Mononuclear cell (primary cell): Measurements from ENCODE around the gene TTC5. TPM values are rescaled to one million over a fixed set of nuclear protein-coding genes. Genes with fewer than 3 reads are reported as not detected.
"Not testable (repeated sequence)": the region's sequence is repeated elsewhere in the genome, so short reads cannot be mapped to it uniquely, and the experiment has no call there.

Experiments used
- H3K27me3 ChIP-seq: 2 replicates; pipeline ENCODE4 v1.6.0; 2011; ENCODE audit warnings: low read length, control low read depth; ENCODE audit not compliant: insufficient read depth
- H3K4me1 ChIP-seq: 2 replicates; pipeline ENCODE4 v1.5.1; 2011; ENCODE audit warnings: mild to moderate bottlenecking, low read length, control low read depth; ENCODE audit not compliant: insufficient read depth
- H3K4me3 ChIP-seq: 2 replicates; pipeline ENCODE4 v1.5.1; 2011; ENCODE audit warnings: mild to moderate bottlenecking, low read length, moderate library complexity
- H3K9me3 ChIP-seq: 2 replicates; pipeline ENCODE4 v1.5.1; 2011; ENCODE audit warnings: low read depth, mild to moderate bottlenecking, control low read depth, low read length
- total RNA-seq: library from RNA; depleted of rRNA; stranded (reverse); fragments of >200 nt; gene quantifications from one replicate; pipeline ENCODE4 v1.2.3, GENCODE V29; 2012

TTC5 gene
- total RNA-seq, 1 donor, result 7.0 TPM

GRCh38 chr14:20264361-20264760 is 41.4 kb downstream of the TTC5 start:
- H3K27me3 ChIP-seq, result not testable (repeated sequence)

GRCh38 chr14:20262642-20263128 is 43.1 kb downstream of the TTC5 start:
- Histone ChIP-seq H3K27me3 (no peaks in the 10 kb centered on the region), H3K4me1 (no peaks in the 10 kb centered on the region), H3K4me3 (no peak overlapping the region), H3K9me3 (no peaks in the 10 kb centered on the region)

More at GRCh38 chr14:20264361-20264760, 41.4 kb downstream of the TTC5 start:
- not testable (repeated sequence) for H3K4me1 ChIP-seq, H3K4me3 ChIP-seq, H3K9me3 ChIP-seq

- H3K4me1 ChIP-seq, result no peaks in the 10 kb centered on the region
- no peak overlapping the region for H3K4me3 ChIP-seq
- H3K9me3 ChIP-seq, result peaks cover 4% of the 10 kb centered on the region
- no peaks in the 10 kb centered on the region for H3K27me3 ChIP-seq
These were observed 58.0 kb downstream of the TTC5 start for GRCh38 chr14:20247646-20248246.

Other genes starting within 250 kb of the TTC5 start
- not detected for gene OR4L1, start 245.9 kb downstream of the TTC5 start, total RNA-seq
- not detected for gene OR4K17, start 195.2 kb downstream of the TTC5 start, total RNA-seq
- gene OR4N5, start 167.1 kb downstream of the TTC5 start, total RNA-seq, result not detected
- gene OR11G2, start 115.1 kb downstream of the TTC5 start, total RNA-seq, result under 0.01 TPM
- gene OR11H6, start 82.2 kb downstream of the TTC5 start, total RNA-seq, result not detected
- not detected for gene OR11H7, start 77.0 kb downstream of the TTC5 start, total RNA-seq
- gene OR11H4, start 66.7 kb downstream of the TTC5 start, total RNA-seq, result not detected
- 39.7 TPM for gene CCNB1IP1, start 27.3 kb upstream of the TTC5 start, total RNA-seq
- 6.0 TPM for gene PARP2, start 37.7 kb upstream of the TTC5 start, total RNA-seq
- gene TEP1, start 107.5 kb upstream of the TTC5 start, total RNA-seq, result 17.3 TPM
- gene KLHL33, start 130.2 kb upstream of the TTC5 start, total RNA-seq, result 0.10 TPM
- gene OSGEP, start 148.9 kb upstream of the TTC5 start, total RNA-seq, result 22.4 TPM
- gene APEX1, start 149.3 kb upstream of the TTC5 start, total RNA-seq, result 42.5 TPM
- 50.7 TPM for gene PIP4P1, start 155.5 kb upstream of the TTC5 start, total RNA-seq
- 144 TPM for gene PNP, start 163.5 kb upstream of the TTC5 start, total RNA-seq
- gene RNASE10, start 199.6 kb upstream of the TTC5 start, total RNA-seq, result not detected